IPS-NIHi11 (cell line): ENCODE results near the gene CDY1B.
"Not testable (repeated sequence)": the region's sequence is repeated elsewhere in the genome, so short reads cannot be mapped to it uniquely, and the experiment has no call there.

Experiments
- DNase-seq: peaks from one replicate; pipeline ENCODE4 v3.0.0; 2012; ENCODE audit warnings: mixed read lengths, low spot score

CDY1B gene, protein sequence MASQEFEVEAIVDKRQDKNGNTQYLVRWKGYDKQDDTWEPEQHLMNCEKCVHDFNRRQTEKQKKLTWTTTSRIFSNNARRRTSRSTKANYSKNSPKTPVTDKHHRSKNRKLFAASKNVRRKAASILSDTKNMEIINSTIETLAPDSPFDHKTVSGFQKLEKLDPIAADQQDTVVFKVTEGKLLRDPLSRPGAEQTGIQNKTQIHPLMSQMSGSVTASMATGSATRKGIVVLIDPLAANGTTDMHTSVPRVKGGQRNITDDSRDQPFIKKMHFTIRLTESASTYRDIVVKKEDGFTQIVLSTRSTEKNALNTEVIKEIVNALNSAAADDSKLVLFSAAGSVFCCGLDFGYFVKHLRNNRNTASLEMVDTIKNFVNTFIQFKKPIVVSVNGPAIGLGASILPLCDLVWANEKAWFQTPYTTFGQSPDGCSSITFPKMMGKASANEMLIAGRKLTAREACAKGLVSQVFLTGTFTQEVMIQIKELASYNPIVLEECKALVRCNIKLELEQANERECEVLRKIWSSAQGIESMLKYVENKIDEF

GRCh38 chrY:24047919-24048318 lies at the start of gene CDY1B:
CDY1B (minus strand) TSS chrY:24048019; CDS start chrY:24047688, 331 bp downstream.
- DNase-seq, result not testable (repeated sequence)

- not testable (repeated sequence) for DNase-seq
Measured at GRCh38 chrY:24049525-24049924, 1.7 kb upstream of the CDY1B start.

DNA sequence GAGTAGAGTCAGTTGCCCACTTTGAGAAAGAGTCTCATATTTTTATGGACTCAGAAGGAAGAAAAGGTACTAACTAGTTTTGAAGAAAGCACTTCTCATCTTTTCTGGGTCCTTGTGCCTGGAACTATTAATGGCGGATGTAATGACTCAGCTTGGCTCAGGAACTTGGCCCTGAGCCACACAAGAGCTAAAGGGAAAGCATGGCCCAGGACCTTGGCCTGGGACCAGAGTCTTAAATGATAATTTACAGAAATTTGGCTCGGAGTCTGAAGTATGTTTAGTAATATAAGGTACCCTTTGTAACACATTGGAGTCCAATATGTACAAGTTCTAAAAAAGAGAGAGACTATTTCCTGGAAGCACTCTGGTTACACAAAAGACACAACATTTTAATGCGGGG lies 4.6 kb downstream of the CDY1B start:
- DNase-seq, result not testable (repeated sequence)

DNA sequence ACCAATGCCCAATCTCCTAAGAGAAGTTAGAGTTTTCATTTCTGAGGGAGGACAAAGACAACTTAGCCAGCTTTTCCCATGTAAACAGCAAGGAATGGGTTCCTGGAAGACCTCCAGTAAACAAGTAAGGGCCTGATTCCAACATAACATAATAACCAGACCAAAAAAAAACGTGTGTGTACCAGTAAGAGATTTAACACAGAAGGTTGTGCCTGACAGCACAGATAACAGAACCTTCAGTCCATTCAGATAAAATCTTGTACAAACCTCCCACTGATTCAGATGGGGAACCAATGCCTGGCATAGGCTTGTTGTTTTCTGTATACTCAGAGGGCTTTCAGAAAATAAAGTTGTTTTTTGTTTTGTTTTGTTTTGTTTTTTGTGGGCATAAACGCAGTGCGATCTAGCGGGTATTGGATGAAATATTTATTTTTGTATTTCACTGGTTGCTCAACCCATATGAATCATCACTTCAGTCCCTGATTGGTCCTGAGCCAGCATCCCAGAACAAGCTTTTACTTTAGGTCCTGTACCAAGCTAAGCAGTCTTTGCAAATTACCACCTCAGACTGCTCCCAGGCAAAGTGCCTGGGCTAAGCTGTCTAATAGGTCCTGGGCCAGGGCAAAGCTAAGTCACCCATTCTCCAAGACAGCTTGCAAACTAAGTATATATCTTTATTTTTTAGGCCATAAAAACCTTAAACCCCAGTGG lies 8.7 kb downstream of the CDY1B start:
- not testable (repeated sequence) for DNase-seq

DNA sequence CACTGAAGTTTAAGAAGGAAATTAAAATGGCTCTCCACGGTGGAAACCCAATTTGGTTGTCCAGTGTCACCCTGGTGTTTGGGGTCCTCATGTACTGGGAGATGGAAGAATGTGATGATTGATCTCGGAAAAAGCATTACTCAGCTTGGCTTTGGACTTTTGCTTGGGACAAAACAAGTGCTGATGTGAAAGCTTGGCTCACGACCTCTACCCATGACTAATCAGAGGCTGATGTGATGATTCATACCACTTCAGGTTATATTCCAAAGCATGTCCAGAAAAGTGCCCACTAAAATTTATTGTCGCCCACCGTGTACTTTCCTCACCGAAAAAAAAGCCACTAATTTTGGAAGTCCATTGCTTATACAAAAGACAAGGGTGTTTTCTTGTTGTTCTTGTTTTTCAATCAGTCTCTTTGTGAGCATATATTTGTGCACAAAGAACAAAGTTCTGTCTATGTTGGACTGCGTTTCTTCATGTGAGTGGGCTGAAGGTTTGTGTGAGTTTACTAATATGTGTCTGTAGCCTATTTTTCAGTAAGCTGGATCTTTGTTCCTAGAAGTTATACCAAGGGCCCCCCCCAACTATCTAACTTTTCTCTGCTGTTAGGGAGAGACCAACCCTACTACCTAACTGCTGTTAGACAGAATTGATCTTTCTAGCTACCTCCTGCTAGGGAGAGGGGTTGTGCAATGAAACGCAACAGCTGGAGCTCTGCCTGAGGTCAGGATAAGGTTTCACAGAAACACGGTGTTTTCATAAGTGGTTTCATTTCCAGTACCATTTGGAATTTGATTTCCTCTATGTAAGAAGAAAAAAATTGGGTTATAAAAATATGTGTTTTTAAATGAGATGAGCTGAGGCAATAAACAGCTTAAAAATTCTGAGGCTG lies 21.4 kb downstream of the CDY1B start:
- DNase-seq, result not testable (repeated sequence)
